DLD1 (cell line): Measurements from ENCODE around the gene JPH2.
"Not testable (repeated sequence)": the region's sequence is repeated elsewhere in the genome, so short reads cannot be mapped to it uniquely, and the experiment has no call there.

Source experiments
- in situ Hi-C: cut with HindIII; loops from 2 replicates; pipeline ENCODE4 v1.10.0; 2017; ENCODE audit warnings: low sequenced_read_pairs

JPH2 gene

GRCh38 chr20:44212792-44213191 is 25.8 kb upstream of the JPH2 start:
- in situ Hi-C loops, result loop anchor here (10.0 kb wide), 1 partner anchor 252 kb away; no protein-coding TSS in a partner anchor

GRCh38 chr20:44211177-44212039 is 24.4 kb upstream of the JPH2 start:
- in situ Hi-C loops, result loop anchor here (10.0 kb wide), 1 partner anchor 253 kb away; no protein-coding TSS in a partner anchor

- in situ Hi-C loops, result loop anchor here (10.0 kb wide), 1 partner anchor 254 kb away; no protein-coding TSS in a partner anchor
Measured at GRCh38 chr20:44210406-44211176, 23.6 kb upstream of the JPH2 start, which contains the start of gene OSER1. TSS of gene OSER1 (minus strand) at chr20:44210771. CDS start at chr20:44206957, 3,814 bp downstream.

GRCh38 chr20:44209686-44210405 is 22.9 kb upstream of the JPH2 start:
- in situ Hi-C loops, result loop anchor here (10.0 kb wide), 1 partner anchor 255 kb away; no protein-coding TSS in a partner anchor

- in situ Hi-C loops, result no loop called here
Measured at GRCh38 chr20:44208770-44209169, 21.8 kb upstream of the JPH2 start.

GRCh38 chr20:44208165-44208564 is 21.2 kb upstream of the JPH2 start:
- in situ Hi-C loops, result no loop called here

- in situ Hi-C loops, result no loop called here
Measured at GRCh38 chr20:44207126-44207723, 20.2 kb upstream of the JPH2 start.

- in situ Hi-C loops, result no loop called here
Measured at GRCh38 chr20:44206132-44206531, 19.1 kb upstream of the JPH2 start.

GRCh38 chr20:44204832-44205215 is 17.8 kb upstream of the JPH2 start:
- in situ Hi-C loops, result no loop called here

GRCh38 chr20:44204156-44204831 is 17.3 kb upstream of the JPH2 start:
- in situ Hi-C loops, result no loop called here

GRCh38 chr20:44203161-44203560 is 16.2 kb upstream of the JPH2 start:
- in situ Hi-C loops, result no loop called here

- in situ Hi-C loops, result no loop called here
Measured at GRCh38 chr20:44200983-44201382, 14.0 kb upstream of the JPH2 start.

GRCh38 chr20:44200371-44200770 is 13.4 kb upstream of the JPH2 start:
- in situ Hi-C loops, result no loop called here

GRCh38 chr20:44199877-44200276 is 12.9 kb upstream of the JPH2 start:
- in situ Hi-C loops, result loop anchor here (5.0 kb wide), 1 partner anchor 83 kb away; no protein-coding TSS in a partner anchor

- in situ Hi-C loops, result loop anchor here (5.0 kb wide), 1 partner anchor 82 kb away; no protein-coding TSS in a partner anchor
Measured at GRCh38 chr20:44198872-44199271, 11.9 kb upstream of the JPH2 start.

- in situ Hi-C loops, result loop anchor here (5.0 kb wide), 1 partner anchor 79 kb away; no protein-coding TSS in a partner anchor
Measured at GRCh38 chr20:44196271-44196670, 9.3 kb upstream of the JPH2 start.

GRCh38 chr20:44195605-44196004 is 8.6 kb upstream of the JPH2 start:
- in situ Hi-C loops, result loop anchor here (5.0 kb wide), 1 partner anchor 78 kb away; no protein-coding TSS in a partner anchor

GRCh38 chr20:44193801-44194200 is 6.8 kb upstream of the JPH2 start:
- in situ Hi-C loops, result no loop called here

GRCh38 chr20:44191640-44192039 is 4.7 kb upstream of the JPH2 start:
- in situ Hi-C loops, result not testable (repeated sequence)
